A375 (cell line): Measurements from ENCODE around the gene ZNF786. TPM values are rescaled to one million over a fixed set of nuclear protein-coding genes. Genes with fewer than 3 reads are reported as not detected.

Experiments used
- small RNA-seq: library from RNA; depleted of rRNA; stranded (forward); fragments of <200 nt; gene quantifications from one replicate; pipeline ENCODE3, GENCODE V24; 2014
- total RNA-seq: library from RNA; depleted of rRNA; stranded (reverse); fragments of >200 nt; shearing (Covaris generic); gene quantifications from 2 replicates; pipeline ENCODE4 v1.2.3, GENCODE V29; 2014; rRNA removed

The ZNF786 gene
- 3.7 and 5.4 TPM in 2 replicates for total RNA-seq

DNA sequence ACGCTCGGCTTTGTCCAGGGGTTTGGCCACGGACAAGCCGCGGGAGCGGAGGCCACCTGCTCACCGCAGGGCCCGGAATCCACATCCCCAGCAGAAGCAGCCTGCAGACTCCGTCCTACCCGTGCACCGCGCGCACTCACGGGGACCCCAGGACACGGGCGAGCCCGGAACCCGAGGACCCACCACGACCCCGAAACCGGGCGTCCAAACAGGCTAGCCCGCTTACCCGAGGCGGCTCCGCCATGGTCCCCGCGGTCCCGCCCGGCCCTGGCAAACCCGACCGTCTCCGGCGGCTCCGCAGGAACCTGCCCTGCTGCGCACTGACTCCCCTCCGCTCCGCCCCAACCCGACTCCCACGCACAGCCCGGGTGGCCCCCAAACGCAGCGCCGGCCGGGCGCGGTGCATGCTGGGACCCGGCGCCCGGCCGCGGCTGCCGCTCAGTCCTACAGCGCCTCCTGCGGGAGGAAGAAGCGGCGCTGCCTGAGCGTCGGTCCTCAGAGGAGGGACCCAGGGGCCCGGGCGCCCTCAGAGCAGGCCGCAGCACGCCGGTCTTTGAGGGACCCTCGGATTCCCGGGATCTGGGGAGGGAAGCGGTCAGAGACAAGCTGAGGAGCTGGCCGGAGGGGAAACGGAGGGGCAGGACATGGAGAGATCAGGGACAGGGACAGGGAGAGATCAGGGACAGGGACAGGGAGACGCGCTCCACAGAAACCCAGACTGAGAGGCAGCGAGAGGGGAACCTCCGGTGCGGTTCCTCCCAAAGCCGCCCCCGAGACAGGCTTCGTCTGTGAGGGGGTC is at the start of gene ZNF786:
ZNF786 (minus strand) TSS at position 322 of the 799 bp plus-strand sequence; CDS start at position 244, 78 bp downstream.

DNA sequence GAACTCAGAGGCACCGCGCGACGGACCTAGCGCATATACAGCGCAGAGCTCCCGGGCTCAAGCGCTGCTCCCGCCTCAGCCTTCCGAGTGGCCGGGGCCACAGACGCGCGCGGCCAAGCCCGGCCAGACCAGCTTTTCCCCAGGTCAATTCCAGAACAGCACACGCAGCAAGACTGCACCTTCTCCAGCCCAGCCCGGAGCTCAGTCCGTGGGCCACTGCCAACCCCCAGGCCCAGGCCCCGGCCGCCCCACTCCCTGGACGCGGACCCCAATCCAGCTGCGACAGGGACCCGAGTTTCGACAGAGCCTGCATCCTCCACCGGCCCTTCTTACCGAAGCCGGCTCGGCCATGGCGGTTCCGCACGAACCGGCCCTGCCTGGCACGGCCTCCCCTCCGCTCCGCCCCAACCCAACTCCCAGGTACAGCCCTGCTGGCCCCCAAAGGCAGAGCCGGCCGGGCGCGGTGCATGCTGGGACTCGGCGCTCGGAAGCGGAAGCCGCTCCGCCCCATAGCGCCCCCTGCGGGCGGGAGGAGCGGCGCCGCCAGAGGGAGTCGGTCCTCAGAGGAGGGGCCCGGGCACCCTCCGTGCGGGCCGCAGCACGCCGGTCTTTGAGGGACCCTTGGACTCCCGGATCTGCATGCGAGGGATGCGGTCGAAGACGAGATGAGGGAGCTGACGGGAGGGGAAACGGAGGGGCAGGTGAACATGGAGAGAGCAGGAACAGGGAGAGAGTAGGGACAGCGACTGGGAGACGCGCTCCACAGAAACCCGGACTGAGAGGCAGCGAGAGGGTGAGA is 35.5 kb upstream of the ZNF786 start, which contains the start of gene ZNF425:
ZNF425 (minus strand) TSS at position 462 of the 799 bp plus-strand sequence; CDS start at position 351, 111 bp downstream.

GRCh38 chr7:149028346-149029109 is 62.0 kb downstream of the ZNF786 start, which contains the start of gene PDIA4:
Gene PDIA4 (minus strand): TSS chr7:149028505. CDS start chr7:149028408, 97 bp downstream.

Small RNA genes lying within 50 kb of the gene (small RNA-seq; reads per million reads assigned to genes)
- gene COX6B1P1, result not detected
- 0.17 reads per million for gene RN7SL521P
- gene RNU6-650P, result not detected

Other genes with a start within 250 kb of the ZNF786 start
- gene EZH2, start 206.4 kb downstream of the ZNF786 start, total RNA-seq, result 40.1 and 43.5 TPM in 2 replicates
- gene PDIA4, start 62.2 kb downstream of the ZNF786 start, total RNA-seq, result 158 and 160 TPM in 2 replicates
- 0.74 and 1.1 TPM in 2 replicates for gene ZNF425, start 35.6 kb upstream of the ZNF786 start, total RNA-seq
- gene ZNF398, start 56.7 kb upstream of the ZNF786 start, total RNA-seq, result 6.6 and 9.0 TPM in 2 replicates
- gene ZNF282, start 104.8 kb upstream of the ZNF786 start, total RNA-seq, result 37.9 and 42.9 TPM in 2 replicates
- gene ZNF212, start 148.9 kb upstream of the ZNF786 start, total RNA-seq, result 12.2 and 13.5 TPM in 2 replicates
- 18.1 and 24.3 TPM in 2 replicates for gene ZNF783, start 171.5 kb upstream of the ZNF786 start, total RNA-seq